Vagina (tissue), 2 donors: ENCODE results near the gene PTPN6.

Experiments
- CTCF ChIP-seq, 3 experiments: fragments of 450-650 bp in 2 of 3; fragments of 200-600 bp in 1 of 3; sonication (generic) in 1 of 3; IDR thresholded peaks; one replicate each; pipeline ENCODE4 v1.5.1; 2017 to 2019; ENCODE audit warnings: antibody characterized with exemption in 3 of 3, mild to moderate bottlenecking in 2 of 3, moderate library complexity in 2 of 3
- POLR2A ChIP-seq, 2 donors: fragments of 450-650 bp; IDR thresholded peaks; one replicate each; pipeline ENCODE4 v1.6.1; 2017; ENCODE audit warnings: antibody characterized with exemption in 2 of 2, mild to moderate bottlenecking in 2 of 2, moderate library complexity in 2 of 2

- peak in 1 of 2 donors; percentile 43 for TF ChIP-seq POLR2A (IDR thresholded peaks at IDR 0.05)
- TF ChIP-seq CTCF (IDR thresholded peaks at IDR 0.05) = peak in 1 of 3 experiments; percentile 26
Measured at GRCh38 chr12:6925540-6926279, 25.4 kb upstream of the PTPN6 start.
